Peyer's patch (tissue), 4 donors: ENCODE results near the gene RCVRN.

Experiments
- POLR2A ChIP-seq, 2 donors: fragments of 450-650 bp; IDR thresholded peaks; one replicate each; pipeline ENCODE4 v1.5.1; 2017; ENCODE audit warnings: antibody characterized with exemption in 2 of 2, mild to moderate bottlenecking in 2 of 2, moderate library complexity in 2 of 2
- TF ChIP-seq, protein P1 (sequence below), 6 experiments: fragments of 450-650 bp in 4 of 6; fragments of 200-600 bp in 2 of 6; sonication (generic) in 1 of 6; IDR thresholded peaks; one replicate each; pipeline ENCODE4 v1.5.1; 2017 to 2019; ENCODE audit warnings: antibody characterized with exemption in 6 of 6, mild to moderate bottlenecking in 3 of 6, moderate library complexity in 1 of 6

DNA sequence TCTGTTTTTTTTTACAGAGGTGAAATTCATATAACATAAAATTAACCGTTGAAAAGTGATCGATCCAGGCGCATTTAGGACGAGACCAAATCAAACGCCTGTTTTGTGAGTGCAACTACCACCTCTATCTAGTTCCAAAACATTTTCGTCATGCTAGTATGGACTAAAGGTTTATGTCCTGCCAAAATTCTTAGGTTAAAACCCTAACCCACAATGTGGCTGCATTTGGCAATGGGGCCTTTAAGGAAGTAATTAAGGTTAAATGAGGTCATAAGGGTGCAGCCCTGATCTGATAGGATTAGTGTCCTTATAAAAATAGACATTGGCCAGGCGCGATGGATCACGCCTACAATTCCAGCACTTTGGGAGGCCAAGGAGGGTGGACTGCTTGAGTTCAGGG is 32.8 kb upstream of the RCVRN start:
- no peak for TF ChIP-seq POLR2A (IDR thresholded peaks at IDR 0.05)
- TF ChIP-seq, protein P1, sequence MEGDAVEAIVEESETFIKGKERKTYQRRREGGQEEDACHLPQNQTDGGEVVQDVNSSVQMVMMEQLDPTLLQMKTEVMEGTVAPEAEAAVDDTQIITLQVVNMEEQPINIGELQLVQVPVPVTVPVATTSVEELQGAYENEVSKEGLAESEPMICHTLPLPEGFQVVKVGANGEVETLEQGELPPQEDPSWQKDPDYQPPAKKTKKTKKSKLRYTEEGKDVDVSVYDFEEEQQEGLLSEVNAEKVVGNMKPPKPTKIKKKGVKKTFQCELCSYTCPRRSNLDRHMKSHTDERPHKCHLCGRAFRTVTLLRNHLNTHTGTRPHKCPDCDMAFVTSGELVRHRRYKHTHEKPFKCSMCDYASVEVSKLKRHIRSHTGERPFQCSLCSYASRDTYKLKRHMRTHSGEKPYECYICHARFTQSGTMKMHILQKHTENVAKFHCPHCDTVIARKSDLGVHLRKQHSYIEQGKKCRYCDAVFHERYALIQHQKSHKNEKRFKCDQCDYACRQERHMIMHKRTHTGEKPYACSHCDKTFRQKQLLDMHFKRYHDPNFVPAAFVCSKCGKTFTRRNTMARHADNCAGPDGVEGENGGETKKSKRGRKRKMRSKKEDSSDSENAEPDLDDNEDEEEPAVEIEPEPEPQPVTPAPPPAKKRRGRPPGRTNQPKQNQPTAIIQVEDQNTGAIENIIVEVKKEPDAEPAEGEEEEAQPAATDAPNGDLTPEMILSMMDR (IDR thresholded peaks at IDR 0.05), result no peak
